Activated T-helper 1 cell treated with anti-CD3 and anti-CD28 coated beads, Interleukin-2, amount 50 U/mL, for 16 hours (primary cell): Measurements from ENCODE around the gene KLF9.

Experiments
- DNase-seq, 2 donors: peaks; one replicate each; pipeline ENCODE4 v3.0.0-alpha.2; 2020; ENCODE audit warnings: low read depth in 1 of 2, low spot score in 1 of 2

Gene KLF9

GRCh38 chr9:70367305-70367930, 47.0 kb downstream of the KLF9 start:
- no peak for DNase-seq

- no peak for DNase-seq
Observed at GRCh38 chr9:70363760-70364159, 50.7 kb downstream of the KLF9 start.

GRCh38 chr9:70362952-70363351, 51.5 kb downstream of the KLF9 start:
- no peak for DNase-seq

GRCh38 chr9:70355801-70356200, 58.7 kb downstream of the KLF9 start:
- no peak for DNase-seq

GRCh38 chr9:70352802-70353201, 61.7 kb downstream of the KLF9 start:
- DNase-seq, result no peak

GRCh38 chr9:70352356-70352755, 62.1 kb downstream of the KLF9 start:
- no peak for DNase-seq

GRCh38 chr9:70347046-70347445, 67.4 kb downstream of the KLF9 start:
- no peak for DNase-seq

GRCh38 chr9:70340572-70340971, 73.9 kb downstream of the KLF9 start:
- DNase-seq, result no peak
